Glomerular endothelial cell (primary cell): Measurements from ENCODE around the gene GZF1. TPM values are rescaled to one million over a fixed set of nuclear protein-coding genes. Genes with fewer than 3 reads are reported as not detected.

ENCODE experiments used
- total RNA-seq: library from RNA; depleted of rRNA; stranded (reverse); fragments of >200 nt; gene quantifications from 2 replicates; pipeline ENCODE4 v1.2.3, GENCODE V29; 2015

GZF1 gene
- total RNA-seq, 1 donor from 2014 or later, result 11.2 TPM

Other genes starting within 250 kb of the GZF1 start
- 32.6 and 45.6 TPM in 2 replicates for gene NXT1, start 11.4 kb upstream of the GZF1 start, total RNA-seq
- gene NAPB, start 59.3 kb downstream of the GZF1 start, total RNA-seq, result 4.5 and 7.5 TPM in 2 replicates
- not detected in 2 replicates for gene CSTL1, start 77.5 kb downstream of the GZF1 start, total RNA-seq
- gene CST11, start 90.7 kb downstream of the GZF1 start, total RNA-seq, result not detected in 2 replicates
- not detected in 2 replicates for gene CST8, start 128.9 kb downstream of the GZF1 start, total RNA-seq
- gene CST9L, start 206.3 kb downstream of the GZF1 start, total RNA-seq, result not detected in 2 replicates
- gene CST9, start 243.7 kb downstream of the GZF1 start, total RNA-seq, result not detected in 2 replicates